GM12878 (cell line): Measurements from ENCODE around the gene SULF2.

ENCODE experiments used
- MEF2A ChIP-seq: IDR thresholded peaks from 2 replicates; pipeline ENCODE4 v1.6.1; 2011; ENCODE audit warnings: low read depth, mild to moderate bottlenecking, low read length, moderate library complexity; ENCODE audit not compliant: insufficient read depth
- POLR2A ChIP-seq: IDR thresholded peaks from 2 replicates; pipeline ENCODE4 v1.6.1; 2011; ENCODE audit warnings: low read depth, mild to moderate bottlenecking, low read length

DNA sequence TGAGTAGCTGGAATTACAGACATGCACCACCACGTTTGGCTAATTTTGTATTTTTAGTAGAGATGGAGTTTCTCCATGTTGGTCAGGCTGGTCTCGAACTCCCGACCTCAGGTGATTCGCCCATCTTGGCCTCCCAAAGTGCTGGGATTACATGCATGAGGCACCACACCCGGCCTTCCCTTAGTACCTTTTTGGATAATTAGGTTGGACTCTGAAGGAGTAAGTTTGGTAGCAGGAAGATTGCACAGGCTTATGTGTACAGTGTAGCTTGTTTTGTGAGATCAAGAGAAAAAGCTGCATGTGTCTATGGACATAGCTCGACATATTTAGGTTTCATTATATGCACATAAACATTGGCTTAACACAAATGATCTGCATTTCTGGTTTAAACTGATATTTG lies 166.8 kb downstream of the SULF2 start:
- TF ChIP-seq MEF2A (no peak), POLR2A (no peak)
